LHCN-M2 (cell line): Measurements from ENCODE around the gene SYVN1. TPM values are rescaled to one million over a fixed set of nuclear protein-coding genes. Genes with fewer than 3 reads are reported as not detected.
"Not testable (repeated sequence)": the region's sequence is repeated elsewhere in the genome, so short reads cannot be mapped to it uniquely, and the experiment has no call there.

Experiments used
- DNase-seq: peaks from one replicate; pipeline ENCODE4 v3.0.0-alpha.2; 2012; ENCODE audit warnings: low read depth
- total RNA-seq: library from RNA; depleted of rRNA; stranded (reverse); fragments of >200 nt; gene quantifications from 2 replicates; pipeline ENCODE4 v1.2.3, GENCODE V29; 2014

SYVN1 gene
- total RNA-seq, 1 experiment from 2014 or later: 18.3 TPM

DNA sequence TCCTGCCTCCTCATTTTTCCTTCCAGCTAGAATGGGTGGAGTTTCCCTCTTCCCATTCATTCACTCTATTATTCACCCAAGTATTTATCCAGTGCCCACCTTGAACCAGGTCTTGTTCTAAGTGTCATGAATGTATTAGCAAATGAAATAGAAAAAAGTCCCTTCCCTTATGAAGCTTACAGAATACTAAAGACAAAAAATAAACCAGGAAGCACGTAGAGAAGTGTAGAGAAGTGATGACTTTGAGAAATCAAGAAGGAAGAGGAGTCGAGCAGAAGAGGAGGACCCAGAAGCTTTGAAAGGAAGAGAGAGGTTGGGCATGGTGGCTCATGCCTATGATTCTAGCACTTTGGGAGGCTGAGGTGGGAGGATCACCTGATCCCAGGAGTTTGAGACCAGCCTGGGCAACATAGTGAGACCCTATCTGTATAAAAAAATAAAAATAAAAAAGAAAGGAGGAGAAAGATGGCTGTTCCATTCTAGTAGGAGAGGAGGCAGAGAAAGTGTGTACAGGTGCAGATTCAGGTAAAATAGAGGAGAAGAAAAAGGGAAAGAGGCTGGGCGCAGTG lies 17.1 kb upstream of the SYVN1 start:
- DNase-seq: no peak

DNA sequence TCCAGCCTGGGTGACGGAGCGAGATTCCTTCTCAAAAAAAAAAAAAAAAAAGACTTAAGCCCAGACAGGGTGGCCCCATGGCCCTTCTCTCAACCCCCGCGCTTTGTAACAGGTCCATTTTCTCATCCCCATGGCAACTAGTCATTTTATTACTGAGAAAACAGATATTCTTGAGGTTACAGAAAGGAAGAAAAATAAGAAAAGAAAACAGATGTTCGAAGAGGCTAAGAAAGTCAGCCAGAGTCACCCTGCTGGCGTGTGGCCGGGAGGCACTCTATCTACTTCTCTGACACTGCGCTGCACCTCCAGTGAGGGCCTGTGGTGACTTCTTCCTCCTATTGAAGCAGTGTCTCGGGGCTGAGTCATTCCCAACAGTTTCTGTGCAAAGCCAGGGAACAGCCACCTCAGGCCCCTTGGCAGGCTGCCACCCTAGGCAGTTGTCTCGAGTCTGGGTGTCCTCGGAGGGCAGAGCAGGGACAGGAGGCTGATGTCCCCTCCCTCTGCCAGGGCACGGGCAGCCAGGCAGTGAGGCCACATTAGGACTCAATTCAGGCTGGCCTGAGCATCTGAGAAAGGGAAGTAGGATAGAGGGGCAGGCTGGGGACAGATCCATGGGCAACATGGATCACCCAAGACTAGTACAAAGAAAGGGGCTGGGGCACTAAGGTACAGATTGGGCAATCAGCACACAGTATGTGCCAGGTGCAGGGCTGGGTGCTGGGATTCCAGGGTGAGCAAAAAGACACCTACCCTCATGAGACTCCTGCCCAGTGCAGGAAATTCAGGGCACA lies 16.4 kb upstream of the SYVN1 start:
- DNase-seq: peak; percentile 92

DNA sequence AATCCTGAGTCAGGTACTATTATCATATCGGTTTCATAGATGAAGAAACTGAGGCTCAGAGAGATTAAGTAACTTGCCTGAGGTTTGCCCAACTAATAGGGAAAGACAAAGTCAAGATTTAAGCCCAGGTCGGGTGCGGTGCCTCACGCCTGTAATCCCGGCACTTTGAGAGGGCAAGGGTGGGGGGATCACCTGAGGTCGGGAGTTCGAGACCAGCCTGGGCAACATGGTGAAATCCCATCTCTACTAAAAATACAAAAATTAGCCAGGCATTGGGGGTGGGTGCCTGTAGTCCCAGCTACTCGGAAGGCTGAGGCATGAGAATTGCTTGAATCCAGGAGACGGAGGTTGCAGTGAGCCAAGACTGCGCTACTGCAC lies 15.8 kb upstream of the SYVN1 start:
- not testable (repeated sequence) for DNase-seq

DNA sequence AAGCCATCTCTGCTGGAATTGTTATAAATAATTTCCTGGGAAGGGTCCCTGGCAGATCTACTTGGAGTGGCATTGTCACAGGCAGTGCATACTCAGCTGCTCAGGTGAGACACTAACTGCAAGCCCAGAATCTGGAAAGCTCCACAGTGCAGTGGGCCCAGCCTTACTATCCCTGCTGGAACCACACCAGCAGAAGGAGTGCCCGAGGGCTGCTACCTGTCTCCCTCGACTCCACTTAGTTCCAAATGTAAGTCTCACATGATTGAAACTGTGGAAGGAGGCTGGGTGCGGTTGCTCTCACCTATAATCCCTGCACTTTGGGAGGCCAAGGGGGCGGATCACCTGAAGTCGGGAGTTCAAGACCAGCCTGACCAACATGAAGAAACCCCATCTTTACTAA lies 14.3 kb upstream of the SYVN1 start:
- DNase-seq: no peak

DNA sequence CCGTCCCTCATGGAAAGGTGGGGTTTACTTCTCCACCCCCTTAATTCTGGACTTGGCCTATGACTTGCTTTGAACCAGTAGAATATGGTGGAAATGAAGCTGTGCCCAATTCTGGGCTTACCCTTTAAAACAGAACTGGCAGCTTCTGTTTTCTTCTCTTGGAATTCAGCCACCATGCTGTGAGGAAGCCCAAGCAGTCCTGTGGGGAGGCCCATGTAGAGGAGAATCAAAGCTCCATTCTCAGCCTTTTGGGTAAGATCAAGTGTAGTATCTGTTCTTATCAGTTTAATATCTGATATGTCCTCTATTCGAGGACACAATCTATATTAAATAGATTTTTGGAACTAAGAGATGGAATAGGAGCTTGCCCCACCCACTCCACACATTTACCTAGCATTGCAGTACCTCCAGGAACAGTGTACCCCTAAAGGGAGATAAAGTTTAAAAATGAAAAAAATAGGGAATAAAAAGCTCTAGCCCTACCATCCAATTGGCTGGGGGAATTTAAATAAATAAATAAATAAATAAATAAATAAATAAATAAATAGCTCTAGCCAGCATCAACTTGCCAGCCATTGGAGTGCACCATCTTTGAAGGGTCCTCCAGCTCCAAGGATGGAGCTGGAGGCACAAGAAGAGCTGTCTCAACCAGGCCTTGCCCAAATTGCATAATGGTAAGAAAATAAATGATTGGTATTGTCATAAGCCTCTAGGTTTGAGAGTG lies 13.2 kb upstream of the SYVN1 start:
- DNase-seq: no peak

DNA sequence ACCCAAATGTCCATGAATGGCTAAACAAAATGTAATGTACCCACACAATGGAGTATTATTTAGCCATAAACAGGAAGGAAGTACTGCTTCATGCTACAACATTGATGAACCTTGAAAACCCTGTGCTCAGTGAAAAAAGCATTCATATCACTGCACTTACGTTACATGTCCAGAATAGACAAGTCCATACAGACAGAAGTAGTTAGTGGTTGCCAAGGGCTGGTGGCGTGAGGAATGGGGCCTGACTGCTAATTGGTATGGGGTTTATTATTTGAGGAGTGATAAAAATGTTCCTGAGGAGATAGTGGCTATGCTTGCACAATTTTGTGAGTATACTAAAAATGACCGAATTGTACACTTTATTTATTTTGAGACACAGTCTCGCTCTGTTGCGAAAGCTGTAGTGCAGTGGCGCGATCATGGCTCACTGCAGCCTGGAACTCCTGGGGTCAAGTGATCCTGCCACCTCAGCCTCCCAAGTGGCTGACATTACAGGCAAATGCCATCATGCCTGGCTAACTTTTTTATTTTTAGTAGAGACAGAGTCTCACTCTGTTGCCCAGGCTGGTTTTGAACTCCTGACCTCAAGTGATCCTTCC lies 7.7 kb upstream of the SYVN1 start:
- DNase-seq: no peak

DNA sequence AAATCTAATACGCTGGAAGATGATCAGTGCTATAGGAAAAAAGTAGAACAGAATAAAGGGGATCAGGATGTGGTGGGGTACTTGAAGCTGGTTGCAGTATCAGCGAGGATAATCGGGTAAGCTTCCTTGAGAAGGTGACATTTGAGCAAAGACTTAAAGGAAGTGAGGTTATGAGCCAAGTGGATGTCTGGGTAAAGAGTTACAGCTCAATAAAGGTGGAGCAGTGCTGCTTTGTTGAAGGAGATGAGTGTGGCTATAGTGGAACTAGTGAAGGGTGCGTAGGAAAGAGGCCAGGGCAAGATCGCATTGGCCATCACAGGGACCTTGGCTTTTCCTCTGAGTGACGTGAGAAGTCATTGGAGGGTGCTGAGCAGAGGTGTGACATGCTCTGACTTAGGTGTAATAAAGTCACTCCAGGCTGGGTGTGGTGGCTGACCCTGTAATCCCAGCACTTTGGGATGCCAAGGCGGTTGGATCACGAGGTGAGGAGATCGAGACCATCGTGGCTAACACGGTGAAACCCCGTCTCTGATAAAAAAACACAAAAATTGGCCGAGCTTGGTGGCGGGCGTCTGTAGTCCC lies 2.3 kb upstream of the SYVN1 start:
- DNase-seq: no peak

DNA sequence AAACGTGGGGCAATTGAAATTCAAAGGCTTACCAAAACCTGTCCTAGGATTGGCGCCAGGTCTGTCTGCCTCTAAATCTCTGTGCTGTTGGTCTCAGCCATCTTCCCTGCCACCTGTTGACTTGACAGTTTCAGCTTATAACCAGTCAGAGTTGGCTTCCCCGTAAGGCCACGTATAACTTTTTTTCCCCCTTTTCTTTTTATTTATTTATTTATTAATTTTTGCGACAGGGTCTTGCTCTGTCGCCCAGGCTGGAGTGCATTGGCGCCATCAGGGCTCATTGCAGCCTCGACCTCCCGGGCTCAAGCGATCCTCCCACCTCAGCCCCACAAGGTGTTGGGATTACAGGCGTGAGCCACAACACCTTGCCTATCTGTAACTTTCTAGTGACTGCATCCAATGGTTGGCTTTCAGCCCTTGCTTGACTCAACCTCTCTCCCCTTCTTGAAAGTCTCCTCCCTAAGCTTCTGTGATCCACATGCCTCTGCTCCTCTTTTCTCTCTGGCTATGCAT lies 1.4 kb upstream of the SYVN1 start:
- no peak for DNase-seq

DNA sequence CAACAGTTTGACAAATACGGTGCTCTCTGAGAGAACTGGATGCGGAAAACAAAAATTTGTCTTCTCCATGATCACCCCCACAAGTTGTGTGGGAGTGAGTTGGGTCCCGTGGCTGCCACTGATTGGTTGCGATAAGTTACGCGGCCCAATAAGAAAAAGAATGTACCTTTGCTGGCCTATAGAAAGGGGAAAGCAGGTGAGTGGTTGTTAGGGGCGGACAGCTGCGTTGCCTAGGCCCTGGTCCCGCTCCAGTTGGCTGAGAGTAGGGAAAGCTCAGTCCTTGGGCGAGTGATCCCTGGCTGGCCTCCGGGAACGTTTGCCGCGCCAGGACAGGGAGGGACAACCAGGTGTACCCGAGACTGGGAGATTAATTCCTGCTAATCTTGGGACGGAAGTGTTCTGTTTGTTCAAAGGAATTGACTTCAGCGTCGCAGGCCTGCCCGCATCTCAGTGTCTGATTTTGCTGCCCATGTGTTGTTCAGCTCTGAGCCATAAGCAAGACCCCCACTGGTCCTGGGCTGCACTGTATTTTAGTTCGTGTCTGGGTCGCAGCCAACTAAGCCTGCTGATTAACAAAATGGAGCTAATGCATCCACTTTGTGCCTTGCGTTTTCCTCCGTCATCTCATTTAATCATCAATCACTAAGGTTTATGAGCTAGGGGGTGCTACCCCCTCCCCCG lies 773 bp upstream of the SYVN1 start:
- peak; percentile 95 for DNase-seq

DNA sequence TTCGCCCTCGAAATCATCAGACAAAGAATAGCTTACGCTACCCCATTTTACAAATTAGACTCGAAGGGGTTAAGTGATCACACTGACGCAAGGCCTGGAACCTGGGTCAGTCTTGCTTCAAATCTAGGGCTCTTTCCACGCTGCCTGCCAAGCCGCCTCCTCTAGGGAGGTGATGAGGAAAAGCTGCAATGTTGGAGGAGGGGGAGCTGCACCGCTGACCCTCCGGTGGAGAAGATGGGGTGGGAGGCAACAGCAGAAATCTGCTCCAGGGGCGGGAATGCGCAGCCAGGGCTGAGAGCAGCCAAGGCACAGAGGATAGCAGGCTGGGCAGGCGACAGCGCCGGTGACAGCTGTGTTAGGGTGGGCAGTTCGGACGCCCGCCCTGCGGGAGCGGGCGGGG lies 595 bp downstream of the SYVN1 start:
- DNase-seq: no peak

DNA sequence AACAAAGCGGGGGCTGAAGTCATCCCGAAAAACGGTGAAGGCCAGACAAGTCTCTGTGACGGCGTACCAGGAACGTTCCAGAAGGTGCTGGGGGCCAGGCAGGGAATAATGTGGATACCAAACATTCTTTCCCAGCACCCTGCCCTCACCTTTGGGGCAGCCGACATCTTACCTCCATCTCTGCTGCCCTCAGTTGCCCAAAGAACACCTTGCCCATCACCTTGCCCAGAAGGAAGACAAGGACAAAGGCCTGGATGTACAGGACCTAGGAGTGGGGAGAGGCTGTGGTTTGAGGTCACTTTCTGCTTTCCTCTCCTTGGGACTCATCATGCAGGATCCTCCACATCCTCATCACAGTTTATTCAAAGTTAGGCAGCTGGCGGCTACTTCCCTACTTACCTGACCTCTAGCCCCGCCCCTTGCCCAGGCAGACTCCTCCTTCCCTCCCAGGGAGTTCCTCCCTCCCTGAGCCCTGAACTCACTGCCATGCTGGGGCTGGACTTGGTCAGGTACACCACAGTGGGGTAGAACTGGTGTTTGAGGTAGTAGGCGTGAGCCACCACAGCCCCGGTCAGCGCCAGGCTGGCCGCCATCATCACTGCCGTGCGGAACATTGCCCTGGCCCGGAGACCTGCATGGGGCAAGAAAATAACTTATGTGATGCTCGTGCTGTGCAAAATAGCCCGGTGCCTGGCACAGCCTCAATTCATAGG lies 1.2 kb downstream of the SYVN1 start:
- no peak for DNase-seq

DNA sequence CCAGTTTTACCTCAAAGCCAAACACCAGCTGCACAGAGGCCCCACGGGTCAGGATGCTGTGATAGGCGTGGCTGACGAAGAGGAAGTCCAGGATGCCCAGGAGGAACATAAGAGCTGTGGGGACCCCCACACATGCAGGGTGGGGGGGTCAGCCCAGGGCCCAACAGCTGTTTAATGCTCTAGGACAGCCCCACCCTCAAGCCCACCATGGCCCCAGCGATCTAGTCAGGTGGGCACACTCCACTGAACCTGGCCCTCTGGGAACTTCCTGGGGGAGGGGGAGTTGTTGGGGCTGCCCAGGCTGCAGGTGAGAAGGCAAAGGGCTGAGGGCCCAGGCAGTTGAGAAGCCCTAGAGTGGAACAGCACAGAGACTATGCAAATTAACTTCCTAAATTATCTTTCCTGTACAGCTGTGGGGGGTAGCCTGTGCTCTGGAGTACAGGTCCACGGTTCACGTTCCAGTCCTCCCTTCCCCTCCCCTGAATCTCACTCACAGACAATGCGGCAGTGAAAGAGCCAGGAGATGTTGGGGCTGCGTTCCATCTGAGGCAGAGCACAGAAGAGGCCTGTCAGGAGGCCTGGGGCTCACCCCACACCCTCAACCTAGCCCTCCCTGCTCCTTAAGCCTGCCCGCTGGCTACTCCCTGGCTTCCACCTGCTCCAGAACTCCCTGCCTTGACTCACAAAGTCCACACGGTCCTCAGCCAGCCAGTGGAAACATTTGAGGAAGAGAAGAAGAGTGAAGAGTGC lies 1.9 kb downstream of the SYVN1 start:
- DNase-seq: no peak

DNA sequence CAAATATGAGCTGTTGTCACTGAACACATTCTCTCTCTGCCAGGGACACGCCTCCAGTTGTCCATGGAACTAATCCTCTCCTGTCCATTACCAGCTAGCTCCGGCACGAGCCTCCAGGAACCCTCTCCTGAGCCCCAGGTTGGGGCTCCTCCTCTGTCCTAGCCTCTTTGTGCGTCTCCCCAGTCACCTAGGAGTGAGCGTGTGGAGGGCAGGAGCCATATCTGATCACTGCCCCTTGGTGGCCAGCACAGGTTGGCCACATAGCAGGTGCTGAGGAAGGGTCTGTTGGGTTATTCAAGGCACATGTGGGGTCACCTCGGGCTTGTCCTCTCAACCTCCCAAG lies 2.5 kb downstream of the SYVN1 start:
- DNase-seq: no peak

DNA sequence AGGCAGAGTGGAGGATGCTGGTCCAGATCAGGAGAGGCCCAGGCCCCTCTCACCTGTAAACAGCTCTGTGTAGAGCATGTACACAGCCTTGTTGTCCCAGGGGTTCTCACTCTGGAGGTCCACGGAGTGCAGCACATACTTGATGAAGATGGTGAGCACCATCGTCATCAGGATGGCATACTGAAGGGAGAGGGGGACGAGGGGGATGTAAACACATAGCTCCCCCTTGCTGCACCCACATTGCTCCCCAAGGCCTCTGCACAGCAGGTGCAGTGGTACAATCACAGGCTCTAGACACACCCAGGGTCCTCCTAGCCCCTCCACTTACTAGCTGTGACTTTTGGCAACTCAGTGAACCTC lies 2.9 kb downstream of the SYVN1 start:
- no peak for DNase-seq

DNA sequence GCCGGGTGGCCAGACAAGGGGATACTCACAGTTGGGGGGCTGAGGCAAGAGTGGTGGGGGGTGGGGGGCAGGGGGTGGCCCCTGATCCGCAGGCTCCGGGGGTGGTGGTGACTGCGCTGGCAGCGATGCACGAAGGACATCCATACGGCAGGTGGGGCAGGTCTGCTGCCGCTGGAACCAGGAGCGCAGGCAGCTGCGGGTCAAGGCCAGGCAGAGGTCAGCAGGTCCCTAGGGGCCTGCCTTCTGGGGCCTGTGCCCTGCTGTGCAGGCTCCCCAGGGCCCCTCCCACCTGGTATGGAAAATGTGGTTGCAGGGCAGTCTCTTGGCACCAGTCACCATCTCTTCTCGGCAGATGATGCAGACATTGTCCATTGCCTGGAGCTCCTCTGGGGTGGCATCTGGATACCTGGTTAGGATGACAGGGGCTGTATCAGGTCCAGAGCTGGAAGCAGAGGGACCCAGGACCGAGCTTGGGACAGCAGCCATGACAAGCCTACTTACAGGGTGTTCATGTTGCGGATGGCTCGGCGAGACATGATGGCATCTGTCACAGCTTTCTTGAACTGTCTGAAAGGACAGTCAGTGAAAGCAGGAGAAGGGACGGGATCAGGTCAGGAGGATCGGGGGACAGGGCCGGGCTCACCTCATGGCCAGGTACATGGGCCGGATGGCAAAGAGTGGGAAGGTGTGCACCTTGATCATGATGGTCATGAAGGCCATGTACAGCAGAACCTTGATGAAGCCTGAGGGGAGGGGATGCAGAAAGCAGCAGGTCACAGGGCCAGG lies 3.5 kb downstream of the SYVN1 start:
- no peak for DNase-seq

DNA sequence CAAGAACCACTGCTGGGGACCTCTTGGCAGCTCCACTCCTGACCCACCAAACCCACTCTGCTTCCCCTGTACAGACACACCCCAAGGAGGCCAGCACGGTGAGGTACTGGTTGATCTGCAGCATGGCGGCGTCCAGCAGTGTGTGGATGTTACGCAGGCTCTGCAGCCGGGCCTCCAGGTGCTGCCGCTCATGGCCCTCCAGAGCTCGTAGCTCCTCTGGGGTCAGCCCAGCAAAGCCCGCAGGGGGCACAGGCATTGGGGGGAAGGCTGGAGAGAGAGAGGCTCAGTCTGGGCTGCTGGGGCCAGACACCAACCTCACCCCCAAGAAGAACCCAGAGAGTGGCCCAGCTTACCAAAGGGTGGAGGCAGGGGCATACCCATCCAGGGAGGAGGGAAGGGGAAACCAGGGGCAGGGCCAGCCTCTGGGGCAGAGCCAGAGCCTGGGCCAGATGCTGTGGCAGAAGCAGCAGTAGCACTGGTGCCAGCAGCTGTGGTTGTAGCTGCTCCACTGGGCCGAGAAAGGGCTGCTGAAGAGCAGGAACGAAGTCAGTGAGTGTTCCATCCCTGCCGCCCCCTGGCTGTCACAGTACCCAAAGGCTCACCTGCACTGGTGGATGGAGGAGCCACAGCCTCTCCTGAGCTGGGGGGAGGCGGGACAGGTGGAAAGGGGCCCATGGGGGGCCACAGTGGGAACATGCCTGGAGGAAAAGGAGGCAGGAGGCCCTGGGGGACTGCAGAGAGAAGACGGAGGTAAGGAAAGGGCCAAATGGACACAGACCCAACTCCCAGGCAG lies 4.5 kb downstream of the SYVN1 start:
- no peak for DNase-seq

DNA sequence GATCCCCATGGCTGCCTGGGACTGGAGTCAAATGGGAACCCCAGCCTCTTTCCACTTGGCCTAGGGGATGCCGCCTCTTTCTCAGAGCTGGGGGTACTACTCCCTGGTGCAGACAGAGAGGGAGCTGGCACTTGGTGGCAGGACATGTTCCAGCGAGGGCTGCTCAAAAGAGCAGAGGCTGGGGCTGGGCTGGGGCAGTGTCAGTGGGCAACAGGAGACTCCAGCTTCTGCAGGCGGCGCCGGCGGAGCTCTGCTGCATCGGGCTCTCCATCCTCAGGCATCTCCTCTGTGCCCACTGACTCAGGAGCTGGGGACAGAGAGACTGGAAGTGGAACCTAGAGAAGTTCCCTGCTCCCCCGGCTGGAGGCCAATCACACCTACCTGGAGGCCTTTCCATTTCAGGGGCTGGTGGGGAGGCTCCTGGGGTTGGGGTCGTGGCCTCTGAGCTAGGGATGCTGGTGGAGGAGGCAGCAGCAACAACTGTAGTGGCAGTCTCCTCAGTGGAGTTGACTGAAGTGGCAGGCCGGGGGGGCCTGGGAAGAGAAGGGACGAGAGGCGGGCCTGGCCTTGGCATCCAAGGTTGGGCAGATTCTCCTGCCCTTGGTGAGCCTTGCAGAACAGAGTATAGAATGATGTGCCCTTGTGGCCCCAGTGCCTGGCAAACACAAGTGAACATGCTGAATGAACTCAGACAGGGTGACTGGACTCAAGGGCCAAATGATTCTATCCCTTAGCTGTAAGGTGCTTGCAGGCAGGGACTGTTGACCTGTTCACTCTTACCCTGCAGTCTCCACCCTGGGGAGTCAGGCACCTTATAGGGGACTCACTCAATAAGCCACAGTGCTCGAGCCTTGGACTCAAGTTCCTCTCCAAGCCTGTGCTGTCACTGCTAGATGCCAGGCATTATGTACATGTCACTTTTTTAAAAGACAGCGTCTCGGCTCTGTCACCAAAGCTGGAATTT lies 5.9 kb downstream of the SYVN1 start:
- DNase-seq: no peak
